Neuronal stem cell (in vitro differentiated cells): ENCODE measurements around the gene NIN.

Experiments used
- DNase-seq: peaks from one replicate; pipeline ENCODE4 v3.0.0-alpha.2; 2013; ENCODE audit warnings: low spot score
- H2AFZ ChIP-seq: one replicate; pipeline ENCODE4 v1.6.1; 2013; ENCODE audit warnings: mild to moderate bottlenecking, low read length, inconsistent platforms
- H2AK5ac ChIP-seq: 2 replicates; pipeline ENCODE4 v1.6.1; 2013; ENCODE audit warnings: low read depth, mild to moderate bottlenecking, inconsistent platforms, low read length, moderate library complexity, mixed read lengths
- H2BK120ac ChIP-seq: 2 replicates; pipeline ENCODE4 v1.6.1; 2013; ENCODE audit warnings: low read depth, mild to moderate bottlenecking, inconsistent platforms, low read length, moderate library complexity, mixed read lengths
- H2BK12ac ChIP-seq: one replicate; pipeline ENCODE4 v1.6.1; 2013; ENCODE audit warnings: low read length, inconsistent platforms
- H2BK15ac ChIP-seq: 2 replicates; pipeline ENCODE4 v1.6.1; 2013; ENCODE audit warnings: mild to moderate bottlenecking, low read length, inconsistent platforms, mixed read lengths
- H2BK5ac ChIP-seq: one replicate; pipeline ENCODE4 v1.6.1; 2013; ENCODE audit warnings: inconsistent platforms, mild to moderate bottlenecking, low read length, moderate library complexity
- H3K14ac ChIP-seq: one replicate; pipeline ENCODE4 v1.6.1; 2013; ENCODE audit warnings: low read length, inconsistent platforms
- H3K18ac ChIP-seq: 2 replicates; pipeline ENCODE4 v1.6.1; 2013; ENCODE audit warnings: low read length, inconsistent platforms
- H3K23ac ChIP-seq: 2 replicates; pipeline ENCODE4 v1.6.1; 2013; ENCODE audit warnings: low read depth, mild to moderate bottlenecking, mixed read lengths, low read length, inconsistent platforms; ENCODE audit not compliant: poor library complexity
- H3K27ac ChIP-seq: replicated peaks from 3 replicates; pipeline ENCODE4 v1.5.1; 2013; ENCODE audit warnings: low read length, inconsistent platforms
- H3K27me3 ChIP-seq, 3 experiments: 2 replicates each; pipeline ENCODE4 v1.6.1; 2013; ENCODE audit warnings: low read length in 3 of 3, mild to moderate bottlenecking in 2 of 3, inconsistent platforms in 1 of 3, low read depth in 1 of 3, mixed read lengths in 1 of 3, moderate library complexity in 1 of 3; ENCODE audit not compliant: control insufficient read depth in 3 of 3, insufficient read depth in 3 of 3
- H3K36me3 ChIP-seq, 2 donors: replicated peaks in 1 of 2; 2 replicates each; pipeline ENCODE4 v1.6.1; 2013; ENCODE audit warnings: low read length in 2 of 2; ENCODE audit not compliant: control insufficient read depth in 2 of 2, insufficient read depth in 2 of 2
- H3K4ac ChIP-seq: 2 replicates; pipeline ENCODE4 v1.6.1; 2013; ENCODE audit warnings: inconsistent platforms, mild to moderate bottlenecking, low read length, moderate library complexity
- H3K4me1 ChIP-seq, 2 donors: 1 replicate in 1 of 2; 2 replicates in 1 of 2; pipeline ENCODE4 v1.6.1; 2013; ENCODE audit warnings: low read length in 2 of 2, low read depth in 1 of 2; ENCODE audit not compliant: control insufficient read depth in 2 of 2, insufficient read depth in 1 of 2
- H3K4me2 ChIP-seq: one replicate; pipeline ENCODE4 v1.6.1; 2013; ENCODE audit warnings: mild to moderate bottlenecking, low read length, inconsistent platforms; ENCODE audit not compliant: insufficient read depth, poor library complexity, severe bottlenecking
- H3K4me3 ChIP-seq, 2 donors: 2 replicates each; pipeline ENCODE4 v1.5.1; 2013; ENCODE audit warnings: low read length in 2 of 2, mild to moderate bottlenecking in 2 of 2, inconsistent platforms in 1 of 2, moderate library complexity in 1 of 2
- H3K79me1 ChIP-seq: one replicate; pipeline ENCODE4 v1.6.1; 2013; ENCODE audit warnings: low read depth, mild to moderate bottlenecking, inconsistent platforms, low read length, moderate library complexity
- H3K9ac ChIP-seq: one replicate; pipeline ENCODE4 v1.6.1; 2013; ENCODE audit warnings: mild to moderate bottlenecking, low read depth, low read length, inconsistent platforms; ENCODE audit not compliant: poor library complexity
- H3K9me3 ChIP-seq, 2 donors: replicated peaks in 1 of 2; 2 replicates each; pipeline versions ENCODE3 to v1.6.1; 2013; ENCODE audit warnings: low read length in 2 of 2, mild to moderate bottlenecking in 2 of 2, inconsistent platforms in 1 of 2, low read depth in 1 of 2, mixed read lengths in 1 of 2, moderate library complexity in 1 of 2; ENCODE audit not compliant: control insufficient read depth in 2 of 2, insufficient read depth in 1 of 2
- H4K8ac ChIP-seq: one replicate; pipeline ENCODE4 v1.6.1; 2013; ENCODE audit warnings: low read depth, mild to moderate bottlenecking, inconsistent platforms, low read length, moderate library complexity
- H4K91ac ChIP-seq: one replicate; pipeline ENCODE4 v1.6.1; 2013; ENCODE audit warnings: low read length, low read depth, mild to moderate bottlenecking, inconsistent platforms; ENCODE audit not compliant: poor library complexity
- WGBS, 2 donors: extraction: QIAGEN DNeasy Blood & Tissue Kit; methylation state at CpG; one replicate each; pipeline ENCODE4 v1.1.7; 2013; ENCODE audit warnings: missing lambda C conversion rate in 2 of 2, mixed read lengths in 1 of 2; ENCODE audit not compliant: insufficient read length in 2 of 2, insufficient replicate concordance in 1 of 2; ENCODE audit errors: extremely low coverage in 2 of 2; 5-methylcytosine and 5-hydroxymethylcytosine counted together

Gene NIN

DNA sequence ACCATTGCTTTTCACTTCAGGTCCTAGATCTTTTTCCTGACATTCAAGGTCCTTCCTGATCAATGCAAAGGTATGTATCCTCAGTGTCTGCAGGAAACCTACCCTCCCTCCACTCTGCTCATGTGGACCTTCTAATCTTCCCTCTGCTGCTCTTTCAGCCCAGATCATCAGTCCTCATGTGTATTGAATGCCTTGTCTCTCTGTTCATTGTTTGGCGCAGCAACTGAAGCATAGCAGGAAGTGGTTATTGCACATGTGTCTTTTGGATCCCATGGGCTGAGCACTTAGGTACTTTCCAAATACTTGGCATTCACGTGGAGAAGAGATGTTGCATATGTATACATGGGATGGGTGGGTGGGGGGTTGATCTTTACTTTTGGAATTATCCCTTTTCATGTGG, 4.3 kb upstream of the NIN start:
- Histone ChIP-seq H3K27ac (no peak overlapping the region), H3K14ac (no peak overlapping the region), H2BK120ac (no peak overlapping the region), H2BK5ac (no peak overlapping the region), H3K36me3 (no peaks in the 10 kb centered on the region), H3K79me1 (no peaks in the 10 kb centered on the region), H3K27me3 (peaks cover 0 to 23% (median 10%) of the 10 kb centered on the region in 3 experiments), H2BK15ac (no peak overlapping the region), H3K4me3 (no peak overlapping the region), H4K8ac (no peak overlapping the region), H3K9ac (no peak overlapping the region), H3K4ac (no peak overlapping the region), H2AK5ac (no peak overlapping the region), H3K4me2 (no peak overlapping the region), H2AFZ (no peak overlapping the region), H2BK12ac (no peak overlapping the region), H3K9me3 (no peaks in the 10 kb centered on the region), H4K91ac (no peak overlapping the region), H3K23ac (no peak overlapping the region), H3K4me1 (peaks cover 5 to 6% of the 10 kb centered on the region in 2 donors), H3K18ac (no peak overlapping the region)
- no peak for DNase-seq
- WGBS, 2 donors, result no CpG with 5 or more reads among the region's 2 CpGs

DNA sequence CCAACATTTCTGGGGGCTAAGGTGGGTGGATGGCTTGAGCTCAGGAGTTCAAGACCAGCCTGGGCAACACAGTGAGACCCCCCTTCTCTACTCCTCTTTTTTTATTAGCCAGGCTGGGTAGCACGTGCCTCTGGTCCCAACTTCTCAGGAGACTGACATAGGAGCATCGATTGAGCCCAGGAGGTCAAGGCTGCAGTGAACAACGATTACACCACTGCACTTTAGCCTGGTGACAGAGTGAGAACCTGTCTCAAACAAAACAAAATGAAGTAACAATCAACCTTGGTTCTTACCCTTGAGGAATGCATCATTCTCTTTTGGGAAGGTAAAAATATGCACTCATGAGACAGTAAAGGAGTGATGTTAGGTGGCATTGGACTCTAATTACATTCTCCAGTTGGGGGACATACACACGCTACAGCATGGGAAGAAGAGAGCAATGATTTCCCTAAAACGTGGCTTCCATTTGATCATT, 3.9 kb upstream of the NIN start:
- Histone ChIP-seq H3K23ac (no peak overlapping the region), H4K8ac (no peak overlapping the region), H2AFZ (no peak overlapping the region), H3K4ac (no peak overlapping the region), H3K14ac (no peak overlapping the region), H2BK120ac (no peak overlapping the region), H3K9ac (no peak overlapping the region), H3K4me1 (peaks cover 3 to 6% of the 10 kb centered on the region in 2 donors), H3K18ac (no peak overlapping the region), H4K91ac (no peak overlapping the region), H3K27ac (no peak overlapping the region), H3K4me3 (no peak overlapping the region), H3K9me3 (no peaks in the 10 kb centered on the region), H2AK5ac (no peak overlapping the region), H2BK15ac (no peak overlapping the region), H2BK12ac (no peak overlapping the region), H3K36me3 (no peaks in the 10 kb centered on the region), H2BK5ac (no peak overlapping the region), H3K79me1 (no peaks in the 10 kb centered on the region), H3K4me2 (no peak overlapping the region), H3K27me3 (peaks cover 0 to 21% (median 10%) of the 10 kb centered on the region in 3 experiments)
- no peak for DNase-seq
- no CpG with 5 or more reads among the region's 5 CpGs for WGBS, 2 donors

DNA sequence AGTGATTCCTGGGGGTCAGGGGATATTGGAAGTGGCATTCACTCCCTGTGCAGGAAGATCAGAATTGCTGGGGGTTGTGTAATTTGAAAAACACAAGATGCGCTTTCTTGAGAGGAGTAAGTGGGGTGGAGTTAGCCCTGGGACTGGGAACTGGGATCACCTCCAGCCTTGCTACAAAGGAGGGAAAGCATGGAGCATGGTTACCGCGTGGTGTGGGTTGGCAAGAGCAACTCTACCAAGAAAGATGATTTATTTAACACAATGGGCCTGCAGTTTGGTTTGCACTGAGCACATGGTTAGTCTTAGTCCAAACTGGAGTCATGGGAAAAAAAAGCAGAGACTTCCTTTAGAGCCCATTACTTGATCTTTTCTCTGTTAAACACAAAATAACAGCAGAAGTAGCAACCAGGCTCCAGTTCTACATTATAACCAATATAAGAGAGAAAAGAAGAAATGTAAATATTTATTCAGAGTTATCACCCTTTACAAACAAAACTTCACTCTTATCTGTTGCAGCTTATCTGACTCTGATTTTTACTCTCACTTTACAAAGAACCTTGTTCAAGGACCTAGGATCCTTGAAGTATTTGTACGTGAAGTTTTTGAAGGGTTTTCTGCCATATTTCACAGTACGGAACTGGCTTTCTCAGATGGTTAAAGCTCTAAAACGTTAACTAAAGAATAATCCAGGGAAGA, 2.1 kb upstream of the NIN start:
- H3K14ac ChIP-seq, result no peak overlapping the region
- no CpG with 5 or more reads among the region's 6 CpGs for WGBS, 2 donors
- H3K27me3 ChIP-seq, result peaks cover 0 to 10% (median 5%) of the 10 kb centered on the region in 3 experiments
- no peak overlapping the region for H3K9ac ChIP-seq
- no peak overlapping the region for H2AK5ac ChIP-seq
- no peak overlapping the region for H2BK15ac ChIP-seq
- no peak overlapping the region for H4K91ac ChIP-seq
- H3K4ac ChIP-seq, result no peak overlapping the region
- no peaks in the 10 kb centered on the region for H3K36me3 ChIP-seq
- no peak overlapping the region for H3K4me3 ChIP-seq
- no peak overlapping the region for H3K27ac ChIP-seq
- no peak overlapping the region for H4K8ac ChIP-seq
- no peaks in the 10 kb centered on the region for H3K9me3 ChIP-seq
- H3K79me1 ChIP-seq, result no peaks in the 10 kb centered on the region
- no peak overlapping the region for H3K4me2 ChIP-seq
- no peak overlapping the region for H2BK12ac ChIP-seq
- no peak for DNase-seq
- H3K4me1 ChIP-seq, result peaks cover 3 to 19% of the 10 kb centered on the region in 2 donors
- H3K23ac ChIP-seq, result no peak overlapping the region
- H2BK120ac ChIP-seq, result no peak overlapping the region
- no peak overlapping the region for H2AFZ ChIP-seq
- no peak overlapping the region for H2BK5ac ChIP-seq
- H3K18ac ChIP-seq, result no peak overlapping the region

DNA sequence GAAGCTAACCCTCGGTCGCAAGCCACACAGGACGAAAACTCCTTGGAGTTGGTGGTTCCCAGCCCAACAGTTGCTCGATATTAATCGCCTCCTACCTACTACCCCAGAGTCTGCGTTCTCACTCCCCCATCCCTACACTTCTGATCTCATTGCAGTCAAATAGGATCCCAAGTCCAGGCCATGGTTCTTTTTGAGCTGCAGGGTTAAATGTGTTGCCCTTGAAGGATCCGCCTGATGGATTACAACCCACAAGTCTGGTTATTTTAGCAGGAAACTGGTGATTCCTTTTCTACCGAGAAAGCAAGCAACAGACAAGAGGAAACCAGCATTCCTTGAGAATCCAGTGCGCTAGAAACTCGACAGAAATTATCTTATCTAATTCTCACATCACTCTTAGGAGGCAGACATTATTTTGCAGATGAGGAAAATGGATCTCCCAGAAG, 785 bp upstream of the NIN start:
- Histone ChIP-seq H3K4me3 (peak overlapping the region; percentile 83 to 96), H3K4ac (no peak overlapping the region), H3K9me3 (no peaks in the 10 kb centered on the region), H2BK12ac (no peak overlapping the region), H2BK5ac (peak overlapping the region; percentile 79), H3K27ac (no peak overlapping the region), H3K27me3 (peaks cover 0 to 10% (median 0%) of the 10 kb centered on the region in 3 experiments), H3K79me1 (no peaks in the 10 kb centered on the region), H4K91ac (no peak overlapping the region), H3K23ac (no peak overlapping the region), H4K8ac (no peak overlapping the region), H3K36me3 (no peaks in the 10 kb centered on the region), H3K4me2 (peak overlapping the region; percentile 78), H2BK15ac (peak overlapping the region; percentile 62), H2AFZ (peak overlapping the region; percentile 96), H3K4me1 (peaks cover 4 to 25% of the 10 kb centered on the region in 2 donors), H2BK120ac (no peak overlapping the region), H3K14ac (no peak overlapping the region), H2AK5ac (no peak overlapping the region), H3K9ac (peak overlapping the region; percentile 94), H3K18ac (peak overlapping the region; percentile 96)
- DNase-seq, result no peak
- no CpG with 5 or more reads among the region's 10 CpGs for WGBS, 2 donors
